Erythroblast (primary cell): ENCODE data around the gene KMT2E.

Experiments used
- GATA1 ChIP-seq: IDR thresholded peaks from 2 replicates; pipeline ENCODE4 v1.6.1; 2011; ENCODE audit warnings: low read depth, mild to moderate bottlenecking, control low read depth, low read length, moderate library complexity
- POLR2A ChIP-seq: IDR thresholded peaks from 2 replicates; pipeline ENCODE4 v1.6.1; 2011; ENCODE audit warnings: mild to moderate bottlenecking, low read length

DNA sequence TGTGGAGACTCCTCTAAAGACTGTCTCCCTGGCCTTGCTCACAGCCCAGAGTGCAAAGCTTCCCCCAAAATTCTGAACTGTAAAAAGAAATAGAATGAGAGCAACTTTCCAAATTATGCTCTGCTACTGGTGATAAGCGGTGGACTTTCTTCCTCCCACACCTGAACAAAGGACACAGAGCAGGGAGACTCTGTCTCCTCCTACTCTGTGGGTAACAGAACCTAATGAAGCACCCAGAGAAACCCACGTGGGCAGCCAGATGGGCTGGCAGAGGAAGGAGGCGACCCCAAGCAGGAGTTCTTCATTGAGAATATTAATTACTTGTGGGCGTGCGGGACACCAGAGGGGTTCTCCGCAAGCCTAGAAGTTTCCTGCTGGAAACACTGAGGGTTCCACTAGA is 139.5 kb downstream of the KMT2E start:
- no peak for TF ChIP-seq POLR2A
- no peak for TF ChIP-seq GATA1
